IPS-18c (cell line): ENCODE results near the gene IBTK.
"Not testable (repeated sequence)": the region's sequence is repeated elsewhere in the genome, so short reads cannot be mapped to it uniquely, and the experiment has no call there.

Source experiments
- H3K4me3 ChIP-seq: 2 replicates; pipeline ENCODE4 v1.7.0; 2013; ENCODE audit warnings: low read depth, mild to moderate bottlenecking, low read length, moderate library complexity; ENCODE audit not compliant: insufficient read depth
- H3K9me3 ChIP-seq: one replicate; pipeline ENCODE4 v1.6.1; 2013; ENCODE audit warnings: mild to moderate bottlenecking, low read length, moderate library complexity; ENCODE audit not compliant: control insufficient read depth, insufficient read depth

IBTK gene

GRCh38 chr6:82247505-82248272 lies at the start of gene IBTK:
TSS of gene IBTK (minus strand) at chr6:82247744. CDS start at chr6:82240486, 7,258 bp downstream.
- Histone ChIP-seq H3K9me3 (no peaks in the 10 kb centered on the region), H3K4me3 (peak within 1 kb of the TSS; percentile 87)

- Histone ChIP-seq H3K9me3 (no peaks in the 10 kb centered on the region), H3K4me3 (no peak overlapping the region)
Observed at GRCh38 chr6:82283771-82284410, 36.3 kb upstream of the IBTK start.

GRCh38 chr6:82281550-82281949 lies 34.0 kb upstream of the IBTK start:
- H3K4me3 ChIP-seq: not testable (repeated sequence)

GRCh38 chr6:82277686-82278085 lies 30.1 kb upstream of the IBTK start:
- Histone ChIP-seq H3K9me3 (no peaks in the 10 kb centered on the region), H3K4me3 (no peak overlapping the region)

More at GRCh38 chr6:82281550-82281949, 34.0 kb upstream of the IBTK start:
- not testable (repeated sequence) for H3K9me3 ChIP-seq

- H3K9me3 ChIP-seq: no peaks in the 10 kb centered on the region
Observed at GRCh38 chr6:82275686-82276085, 28.1 kb upstream of the IBTK start.

GRCh38 chr6:82273295-82273694 lies 25.8 kb upstream of the IBTK start:
- no peaks in the 10 kb centered on the region for H3K9me3 ChIP-seq
- no peak overlapping the region for H3K4me3 ChIP-seq

More at GRCh38 chr6:82275686-82276085, 28.1 kb upstream of the IBTK start:
- no peak overlapping the region for H3K4me3 ChIP-seq

GRCh38 chr6:82270881-82271635 lies 23.5 kb upstream of the IBTK start:
- H3K4me3 ChIP-seq: no peak overlapping the region

GRCh38 chr6:82268301-82268846 lies 20.8 kb upstream of the IBTK start:
- Histone ChIP-seq H3K4me3 (no peak overlapping the region), H3K9me3 (no peaks in the 10 kb centered on the region)

More at GRCh38 chr6:82270881-82271635, 23.5 kb upstream of the IBTK start:
- no peaks in the 10 kb centered on the region for H3K9me3 ChIP-seq

GRCh38 chr6:82264824-82265223 lies 17.3 kb upstream of the IBTK start:
- Histone ChIP-seq H3K9me3 (no peaks in the 10 kb centered on the region), H3K4me3 (no peak overlapping the region)

- Histone ChIP-seq H3K4me3 (no peak overlapping the region), H3K9me3 (no peaks in the 10 kb centered on the region)
Observed at GRCh38 chr6:82264321-82264720, 16.8 kb upstream of the IBTK start.

GRCh38 chr6:82263916-82264315 lies 16.4 kb upstream of the IBTK start:
- Histone ChIP-seq H3K4me3 (no peak overlapping the region), H3K9me3 (no peaks in the 10 kb centered on the region)

GRCh38 chr6:82260997-82261732 lies 13.6 kb upstream of the IBTK start:
- no peaks in the 10 kb centered on the region for H3K9me3 ChIP-seq
- no peak overlapping the region for H3K4me3 ChIP-seq

- H3K4me3 ChIP-seq: no peak overlapping the region
- H3K9me3 ChIP-seq: no peaks in the 10 kb centered on the region
Observed at GRCh38 chr6:82259389-82259788, 11.8 kb upstream of the IBTK start.

- H3K4me3 ChIP-seq: no peak overlapping the region
- H3K9me3 ChIP-seq: no peaks in the 10 kb centered on the region
Observed at GRCh38 chr6:82257088-82257774, 9.7 kb upstream of the IBTK start.

GRCh38 chr6:82254722-82255121 lies 7.2 kb upstream of the IBTK start:
- H3K9me3 ChIP-seq: not testable (repeated sequence)

GRCh38 chr6:82251942-82252341 lies 4.4 kb upstream of the IBTK start:
- Histone ChIP-seq H3K9me3 (no peaks in the 10 kb centered on the region), H3K4me3 (no peak overlapping the region)

More at GRCh38 chr6:82254722-82255121, 7.2 kb upstream of the IBTK start:
- H3K4me3 ChIP-seq: not testable (repeated sequence)
